ENCODE measurements around the gene ZNF101. TPM values are rescaled to one million over a fixed set of nuclear protein-coding genes. Genes with fewer than 3 reads are reported as not detected.

Gene ZNF101
- total and polyA plus RNA-seq, 2 donors (not counting 1 experiment from before 2014, with no cell fraction given): 15.2 to 74.3 TPM

DNA sequence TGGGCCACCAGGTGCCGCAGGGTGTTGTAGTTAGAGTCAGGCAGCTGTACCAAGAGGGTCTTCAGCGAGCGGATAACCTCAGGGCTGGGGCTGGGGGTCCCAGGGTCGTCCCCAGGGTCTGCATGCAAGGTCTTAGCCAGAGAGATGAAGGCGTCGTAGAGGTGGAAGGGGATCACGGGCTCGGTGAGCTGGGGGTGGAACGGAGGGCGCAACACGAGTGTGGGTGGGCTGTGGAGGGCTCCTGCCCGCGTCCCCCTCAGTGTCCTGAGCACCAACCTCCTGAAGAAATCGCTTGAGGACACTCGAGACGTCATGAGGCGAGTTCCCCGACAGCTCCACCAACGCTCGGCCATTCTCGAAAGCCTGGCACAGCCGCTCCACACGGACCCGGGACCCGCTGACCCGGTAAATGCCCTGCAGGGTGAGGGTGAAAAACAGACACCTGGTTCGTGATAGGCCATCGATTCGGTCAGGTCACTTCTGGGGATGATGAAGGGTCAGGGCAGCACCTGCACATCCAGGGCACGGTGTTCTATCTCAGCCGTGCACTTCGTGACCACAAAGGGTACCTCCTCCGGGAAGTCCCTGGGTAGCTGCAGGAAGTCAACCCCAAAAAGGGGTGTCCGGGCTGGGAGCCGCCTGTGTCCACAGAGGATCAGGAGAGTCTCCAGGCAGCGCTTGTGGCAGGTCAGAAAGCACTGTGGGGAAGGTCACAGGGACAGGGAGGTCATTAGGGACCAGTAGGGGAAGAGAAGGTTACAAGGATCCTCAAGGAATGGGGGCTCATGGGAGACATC is 33.9 kb upstream of the ZNF101 start:
- no peak for ATAC-seq (ENCODE audit: low read depth)

GRCh38 chr19:19635313-19635702 is 33.3 kb upstream of the ZNF101 start:
- Mint-ChIP-seq H3K27me3 (no peaks in the 10 kb centered on the region), H3K27ac (no peak overlapping the region), H3K4me3 (no peak overlapping the region), H3K9me3 (ENCODE audit: insufficient read depth) (no peaks in the 10 kb centered on the region), H3K4me1 (peaks cover 2% of the 10 kb centered on the region)
- Histone ChIP-seq H3K27me3 (replicated peaks in 1 of 4; ENCODE audit: control extremely low read depth in 1 of 4, control insufficient read depth in 3 of 4, insufficient read depth in 4 of 4, low read length in 3 of 4) (no peaks in the 10 kb centered on the region), H3K36me3 (replicated peaks in 1 of 2; ENCODE audit: control extremely low read depth in 1 of 2, control insufficient read depth in 1 of 2, extremely low read depth in 1 of 2, insufficient read depth in 2 of 2, low read length in 1 of 2) (peaks cover 0 to 77% of the 10 kb centered on the region in 2 experiments), H3K9me3 (ENCODE audit: control extremely low read depth in 1 of 3, control insufficient read depth in 2 of 3, insufficient read depth in 1 of 3, low read length in 2 of 3) (peaks cover 0 to 4% (median 0%) of the 10 kb centered on the region in 3 donors), H3K27ac (ENCODE audit: low read length in 2 of 2) (no peak overlapping the region), H3K4me3 (ENCODE audit: control extremely low read depth in 1 of 5, extremely low read depth in 1 of 5, insufficient read depth in 1 of 5, low read depth in 2 of 5, low read length in 4 of 5) (no peak overlapping the region), H4K20me1 (ENCODE audit: control insufficient read depth, insufficient read depth, low read length, poor library complexity, severe bottlenecking) (peaks cover 38% of the 10 kb centered on the region), H2AFZ (ENCODE audit: insufficient read depth, low read depth, low read length, poor library complexity, severe bottlenecking) (no peak overlapping the region), H3K4me2 (replicated peaks; ENCODE audit: low read depth, low read length, poor library complexity, severe bottlenecking) (no peak overlapping the region), H3K79me2 (ENCODE audit: control insufficient read depth, insufficient read depth, low read length) (peaks cover 32% of the 10 kb centered on the region), H3K9ac (ENCODE audit: low read length) (no peak overlapping the region), H3K4me1 (ENCODE audit: control insufficient read depth in 2 of 2, insufficient read depth in 2 of 2, low read length in 2 of 2) (peaks cover 0 to 6% of the 10 kb centered on the region in 2 donors)
- ChIA-PET CTCF (interaction anchor here (1.3 kb wide), 1 partner anchor 103 kb away, joined by 3 read pairs; no protein-coding TSS in a partner anchor), POLR2A (no interaction called here)
- TF ChIP-seq, protein P1, sequence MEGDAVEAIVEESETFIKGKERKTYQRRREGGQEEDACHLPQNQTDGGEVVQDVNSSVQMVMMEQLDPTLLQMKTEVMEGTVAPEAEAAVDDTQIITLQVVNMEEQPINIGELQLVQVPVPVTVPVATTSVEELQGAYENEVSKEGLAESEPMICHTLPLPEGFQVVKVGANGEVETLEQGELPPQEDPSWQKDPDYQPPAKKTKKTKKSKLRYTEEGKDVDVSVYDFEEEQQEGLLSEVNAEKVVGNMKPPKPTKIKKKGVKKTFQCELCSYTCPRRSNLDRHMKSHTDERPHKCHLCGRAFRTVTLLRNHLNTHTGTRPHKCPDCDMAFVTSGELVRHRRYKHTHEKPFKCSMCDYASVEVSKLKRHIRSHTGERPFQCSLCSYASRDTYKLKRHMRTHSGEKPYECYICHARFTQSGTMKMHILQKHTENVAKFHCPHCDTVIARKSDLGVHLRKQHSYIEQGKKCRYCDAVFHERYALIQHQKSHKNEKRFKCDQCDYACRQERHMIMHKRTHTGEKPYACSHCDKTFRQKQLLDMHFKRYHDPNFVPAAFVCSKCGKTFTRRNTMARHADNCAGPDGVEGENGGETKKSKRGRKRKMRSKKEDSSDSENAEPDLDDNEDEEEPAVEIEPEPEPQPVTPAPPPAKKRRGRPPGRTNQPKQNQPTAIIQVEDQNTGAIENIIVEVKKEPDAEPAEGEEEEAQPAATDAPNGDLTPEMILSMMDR (IDR thresholded peaks at IDR 0.05): no peak
- no peak for TF ChIP-seq EZH2 (IDR thresholded peaks at IDR 0.05; ENCODE audit: borderline replicate concordance, insufficient read depth, low read depth, low read length, poor library complexity, severe bottlenecking)
- intact Hi-C loops (cut with micrococcal nuclease): no loop called here
- 99% methylated on average over 12 of the region's 14 CpGs for WGBS (ENCODE audit: insufficient coverage)
- ATAC-seq (ENCODE audit: low read depth) (no peak), DNase-seq (no peak)

More for the DNA sequence above, 33.9 kb upstream of the ZNF101 start:
- Mint-ChIP-seq H3K4me1 (peaks cover 2% of the 10 kb centered on the region), H3K27me3 (no peaks in the 10 kb centered on the region), H3K4me3 (no peak overlapping the region), H3K9me3 (ENCODE audit: insufficient read depth) (no peaks in the 10 kb centered on the region), H3K27ac (no peak overlapping the region)
- Histone ChIP-seq H3K9ac (ENCODE audit: low read length) (no peak overlapping the region), H3K4me1 (ENCODE audit: control insufficient read depth in 2 of 2, insufficient read depth in 2 of 2, low read length in 2 of 2) (peaks cover 0 to 6% of the 10 kb centered on the region in 2 donors), H3K79me2 (ENCODE audit: control insufficient read depth, insufficient read depth, low read length) (peaks cover 26% of the 10 kb centered on the region), H3K27ac (ENCODE audit: low read length in 2 of 2) (no peak overlapping the region), H3K36me3 (replicated peaks in 1 of 2; ENCODE audit: control extremely low read depth in 1 of 2, control insufficient read depth in 1 of 2, extremely low read depth in 1 of 2, insufficient read depth in 2 of 2, low read length in 1 of 2) (peaks cover 0 to 75% of the 10 kb centered on the region in 2 experiments), H3K9me3 (ENCODE audit: control extremely low read depth in 1 of 3, control insufficient read depth in 2 of 3, insufficient read depth in 1 of 3, low read length in 2 of 3) (peaks cover 0 to 4% (median 0%) of the 10 kb centered on the region in 3 donors), H3K4me2 (replicated peaks; ENCODE audit: low read depth, low read length, poor library complexity, severe bottlenecking) (no peak overlapping the region), H2AFZ (ENCODE audit: insufficient read depth, low read depth, low read length, poor library complexity, severe bottlenecking) (no peak overlapping the region), H4K20me1 (ENCODE audit: control insufficient read depth, insufficient read depth, low read length, poor library complexity, severe bottlenecking) (peaks cover 38% of the 10 kb centered on the region), H3K27me3 (replicated peaks in 1 of 4; ENCODE audit: control extremely low read depth in 1 of 4, control insufficient read depth in 3 of 4, insufficient read depth in 4 of 4, low read length in 3 of 4) (no peaks in the 10 kb centered on the region), H3K4me3 (ENCODE audit: control extremely low read depth in 1 of 5, extremely low read depth in 1 of 5, insufficient read depth in 1 of 5, low read depth in 2 of 5, low read length in 4 of 5) (no peak overlapping the region)
- intact Hi-C loops (cut with micrococcal nuclease): no loop called here
- POLR2A ChIA-PET: no interaction called here
- TF ChIP-seq EZH2 (IDR thresholded peaks at IDR 0.05; ENCODE audit: borderline replicate concordance, insufficient read depth, low read depth, low read length, poor library complexity, severe bottlenecking): no peak
- TF ChIP-seq, protein P1 (IDR thresholded peaks at IDR 0.05): no peak
- no peak for DNase-seq
- CTCF ChIA-PET: interaction anchor here (1.3 kb wide), 1 partner anchor 102 kb away, joined by 3 read pairs; no protein-coding TSS in a partner anchor
- 92% methylated on average over 36 of the region's 36 CpGs for WGBS (ENCODE audit: insufficient coverage)

All from B cell (primary cell).